Embryonic facial prominence (tissue), 1 donor: Measurements from ENCODE around the gene PICALM.
"Not testable (repeated sequence)": the region's sequence is repeated elsewhere in the genome, so short reads cannot be mapped to it uniquely, and the experiment has no call there.

Experiments
- DNase-seq: peaks from one replicate; pipeline ENCODE4 v3.0.0-alpha.2; 2016; ENCODE audit errors: extremely low spot score

PICALM gene

GRCh38 chr11:86068951-86069407, at the start of gene PICALM:
Gene PICALM, minus strand, starts transcription at chr11:86069084. Its CDS starts 304 bp downstream, at chr11:86068780.
- peak; percentile 98 for DNase-seq

- DNase-seq: no peak
These were observed 49.4 kb upstream of the PICALM start for GRCh38 chr11:86118253-86118652.

- DNase-seq: no peak
These were observed 48.8 kb upstream of the PICALM start for GRCh38 chr11:86117712-86118063.

- DNase-seq: no peak
These were observed 48.3 kb upstream of the PICALM start for GRCh38 chr11:86117001-86117711.

- DNase-seq: no peak
These were observed 47.5 kb upstream of the PICALM start for GRCh38 chr11:86116386-86116726.

- no peak for DNase-seq
These were observed 46.9 kb upstream of the PICALM start for GRCh38 chr11:86115542-86116385.

GRCh38 chr11:86108890-86109638, 40.2 kb upstream of the PICALM start:
- no peak for DNase-seq

- no peak for DNase-seq
These were observed 39.3 kb upstream of the PICALM start for GRCh38 chr11:86108191-86108590.

GRCh38 chr11:86106916-86107315, 38.0 kb upstream of the PICALM start:
- no peak for DNase-seq

- DNase-seq: not testable (repeated sequence)
These were observed 37.1 kb upstream of the PICALM start for GRCh38 chr11:86106031-86106430.

GRCh38 chr11:86105601-86106000, 36.7 kb upstream of the PICALM start:
- not testable (repeated sequence) for DNase-seq

- no peak for DNase-seq
These were observed 34.9 kb upstream of the PICALM start for GRCh38 chr11:86103808-86104207.

- DNase-seq: no peak
These were observed 33.1 kb upstream of the PICALM start for GRCh38 chr11:86101941-86102407.

GRCh38 chr11:86101493-86101892, 32.6 kb upstream of the PICALM start:
- DNase-seq: no peak

GRCh38 chr11:86099874-86100273, 31.0 kb upstream of the PICALM start:
- DNase-seq: no peak

- DNase-seq: no peak
These were observed 29.1 kb upstream of the PICALM start for GRCh38 chr11:86097980-86098379.

GRCh38 chr11:86091566-86091965, 22.7 kb upstream of the PICALM start:
- no peak for DNase-seq

GRCh38 chr11:86091086-86091485, 22.2 kb upstream of the PICALM start:
- no peak for DNase-seq

GRCh38 chr11:86089659-86090058, 20.8 kb upstream of the PICALM start:
- DNase-seq: no peak

GRCh38 chr11:86087688-86088087, 18.8 kb upstream of the PICALM start:
- not testable (repeated sequence) for DNase-seq

- DNase-seq: no peak
These were observed 18.4 kb upstream of the PICALM start for GRCh38 chr11:86087256-86087655.

- DNase-seq: no peak
These were observed 12.6 kb upstream of the PICALM start for GRCh38 chr11:86081455-86081854.
